Left lobe of liver (tissue), 2 donors: ENCODE measurements around the gene SLC44A5. TPM values are rescaled to one million over a fixed set of nuclear protein-coding genes. Genes with fewer than 3 reads are reported as not detected.
"Not testable (repeated sequence)": the region's sequence is repeated elsewhere in the genome, so short reads cannot be mapped to it uniquely, and the experiment has no call there.

ENCODE experiments used
- ATAC-seq: fragments of 200-7000 bp; cut with Tn5 transposase; one replicate; pipeline ENCODE4 v1.9.1; 2020; ENCODE audit warnings: mild to moderate bottlenecking, moderate library complexity
- DNase-seq: peaks from one replicate; pipeline ENCODE4 v3.0.0-alpha.2; 2020; ENCODE audit warnings: low spot score
- total RNA-seq: library from RNA; stranded (reverse); gene quantifications from one replicate; pipeline ENCODE4 v1.2.1, GENCODE V29; 2021
- donor health status: DM: no; HTN: no; CAD: no; lungs with moderate emphysema.
- donor health status: DM: no; HTN: yes; CAD: no.

SLC44A5 gene
- total RNA-seq, 1 donor from 2014 or later: 0.33 TPM

DNA sequence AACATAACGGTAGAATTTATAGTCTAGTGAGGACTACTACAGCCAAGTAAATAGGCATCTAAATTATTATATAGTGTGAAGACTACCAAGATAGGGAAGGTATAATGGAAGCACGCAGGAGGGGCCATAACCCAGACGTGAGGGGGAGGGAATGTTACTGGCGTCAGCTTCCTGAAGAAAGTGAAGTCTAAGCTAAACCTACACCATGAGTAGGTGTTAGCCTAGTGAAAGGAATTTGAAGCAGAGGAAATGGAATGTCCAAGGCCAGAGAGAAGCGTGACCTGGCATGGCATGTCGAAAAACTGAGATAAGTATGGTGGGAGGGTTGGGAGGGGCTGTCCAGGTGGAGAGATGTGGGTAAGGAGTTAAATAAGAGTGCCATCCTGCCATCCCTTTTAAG is 140.5 kb downstream of the SLC44A5 start:
- ATAC-seq (no peak), DNase-seq (no peak)

GRCh38 chr1:75469586-75470173 is 141.2 kb downstream of the SLC44A5 start:
- ATAC-seq: no peak
- DNase-seq: no peak

- DNase-seq: no peak
- no peak for ATAC-seq
Measured at GRCh38 chr1:75461808-75462325, 149.0 kb downstream of the SLC44A5 start.

DNA sequence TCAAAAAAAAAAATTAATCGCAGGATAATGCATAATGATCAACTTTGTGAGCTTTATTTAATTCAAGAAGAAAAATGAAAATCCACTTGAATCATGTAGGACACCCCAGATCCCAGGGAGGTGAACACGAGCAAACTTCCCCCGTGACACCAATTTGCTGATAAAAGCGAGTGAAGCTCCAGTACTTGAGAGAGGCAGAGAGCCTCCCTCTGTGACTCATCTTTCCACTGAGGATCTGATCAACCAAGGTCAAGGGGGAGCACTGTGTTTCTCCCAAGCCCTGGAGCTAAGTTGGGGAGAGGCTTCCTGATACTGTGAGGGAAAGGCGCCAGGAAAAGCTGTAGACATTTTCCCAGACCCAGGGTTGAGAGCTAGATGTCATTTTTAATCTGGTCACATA is 160.9 kb downstream of the SLC44A5 start:
- DNase-seq (no peak), ATAC-seq (no peak)

DNA sequence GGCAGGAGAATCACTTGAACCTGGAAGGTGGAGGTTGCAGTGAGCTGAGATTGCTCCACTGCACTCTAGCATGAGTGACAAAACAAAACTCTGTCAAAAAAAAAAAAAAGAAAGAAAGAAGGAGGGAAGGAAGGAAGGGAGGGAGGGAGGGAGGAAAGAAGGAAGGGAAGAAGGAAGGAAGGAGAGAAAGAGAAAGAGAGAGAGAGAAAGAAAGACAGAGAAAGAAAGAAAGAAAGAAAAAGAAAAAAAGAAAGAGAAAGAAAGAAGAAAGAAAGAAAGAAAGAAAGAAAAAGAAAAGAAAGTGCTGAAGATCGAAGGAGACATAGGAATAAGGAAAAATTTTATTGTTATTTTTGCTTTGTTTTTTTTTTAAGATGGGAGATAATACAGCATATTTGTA is 166.7 kb downstream of the SLC44A5 start:
- ATAC-seq: no peak
- no peak for DNase-seq

DNA sequence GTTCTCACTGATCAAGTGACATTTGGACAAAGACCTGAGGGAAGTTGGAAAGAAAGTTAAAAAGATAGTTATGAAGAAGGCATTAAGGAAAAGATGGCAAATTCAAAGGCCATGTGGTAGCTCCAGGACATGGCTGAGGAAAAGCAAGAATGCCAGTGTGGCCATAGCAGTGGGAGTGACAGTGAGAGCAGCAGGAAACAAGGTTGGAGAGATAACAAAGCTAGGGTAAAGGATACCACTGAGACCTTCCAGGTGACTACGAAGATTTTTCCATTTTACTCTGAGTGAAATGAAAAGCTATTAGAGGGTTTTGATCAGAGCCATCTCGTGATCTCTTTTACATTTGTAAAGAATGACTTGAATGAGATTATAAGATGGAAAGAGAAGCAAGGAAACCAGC is 170.6 kb downstream of the SLC44A5 start:
- ATAC-seq (no peak), DNase-seq (no peak)

GRCh38 chr1:75438355-75438754 is 172.6 kb downstream of the SLC44A5 start:
- no peak for ATAC-seq
- no peak for DNase-seq

- no peak for ATAC-seq
Measured at GRCh38 chr1:75431843-75432242, 179.1 kb downstream of the SLC44A5 start.

GRCh38 chr1:75430526-75430925 is 180.4 kb downstream of the SLC44A5 start:
- DNase-seq (no peak), ATAC-seq (no peak)

More at GRCh38 chr1:75431843-75432242, 179.1 kb downstream of the SLC44A5 start:
- DNase-seq: no peak

DNA sequence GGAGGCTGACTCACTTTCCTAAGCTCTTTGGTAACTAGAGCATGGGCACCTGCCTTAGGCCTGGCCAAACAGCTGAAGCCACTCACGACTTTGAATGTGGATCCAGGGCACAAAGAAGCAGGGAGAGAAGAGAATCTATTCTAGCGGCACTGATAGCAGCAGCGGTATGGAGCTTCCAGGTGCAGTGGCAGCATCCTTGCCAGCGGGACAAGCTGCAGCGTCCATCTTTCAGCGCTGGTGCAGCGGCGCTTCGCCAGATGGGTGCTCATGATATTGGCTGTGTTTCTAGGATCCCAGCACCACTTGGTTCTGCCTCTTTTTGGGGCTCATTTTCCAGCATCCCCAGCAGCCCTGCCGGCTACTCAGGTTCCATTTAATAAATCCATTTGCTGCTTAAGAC is 184.2 kb downstream of the SLC44A5 start:
- no peak for ATAC-seq

DNA sequence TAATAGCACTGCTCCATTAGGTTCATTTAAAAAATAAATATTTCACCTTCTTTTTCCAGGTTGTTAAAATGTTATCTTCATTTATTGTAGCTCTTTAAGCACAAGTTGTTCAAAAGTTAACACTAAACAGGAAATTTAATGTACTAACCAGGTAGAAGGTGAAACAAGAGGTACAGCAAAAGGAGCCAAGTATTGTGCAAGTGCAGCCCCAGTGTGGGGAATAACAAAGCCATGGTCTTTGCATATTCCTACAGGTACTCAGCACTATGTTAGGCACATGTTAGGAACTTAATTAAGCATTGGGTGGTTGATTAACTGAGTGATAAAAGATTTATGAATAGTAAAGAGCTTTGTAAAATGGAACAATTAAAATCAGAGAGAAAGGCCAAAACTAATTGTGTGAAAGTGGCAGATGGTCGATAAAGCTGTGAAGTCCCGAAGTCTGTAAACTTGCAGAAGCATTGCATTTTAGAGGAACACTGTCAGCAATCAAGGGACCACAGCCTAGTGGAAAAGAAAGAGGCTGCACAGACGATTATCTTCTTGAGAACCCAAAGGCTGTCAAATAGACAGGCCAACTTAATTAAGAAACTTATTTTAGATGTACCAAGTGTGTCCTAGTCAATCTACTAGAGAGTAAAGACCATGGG is 185.8 kb downstream of the SLC44A5 start:
- ATAC-seq (no peak), DNase-seq (no peak)

More for the DNA sequence above, 184.2 kb downstream of the SLC44A5 start:
- DNase-seq: no peak

DNA sequence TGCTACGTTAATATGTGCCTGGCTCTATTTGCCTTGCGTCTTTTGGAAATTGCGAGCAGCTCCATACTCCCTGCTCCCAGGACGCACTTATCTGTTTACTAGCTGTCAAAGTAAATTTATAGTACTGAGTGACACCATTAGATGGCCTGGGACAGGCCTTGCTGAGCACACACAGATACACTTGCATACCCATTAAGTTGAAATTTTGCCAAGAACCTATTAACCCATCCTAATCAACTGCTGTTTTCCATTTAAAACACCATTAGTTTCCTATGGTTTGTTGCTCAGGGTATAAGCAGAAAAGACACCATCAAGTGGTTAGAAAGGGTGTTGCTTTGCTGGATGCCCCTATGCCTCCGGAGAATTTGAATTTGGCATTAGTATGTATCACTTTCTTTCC is 187.3 kb downstream of the SLC44A5 start:
- ATAC-seq (no peak), DNase-seq (no peak)

- DNase-seq: no peak
- ATAC-seq: no peak
Measured at GRCh38 chr1:75423136-75423535, 187.8 kb downstream of the SLC44A5 start.

- ATAC-seq (no peak), DNase-seq (no peak)
Measured at GRCh38 chr1:75421371-75421770, 189.5 kb downstream of the SLC44A5 start.

- no peak for ATAC-seq
- DNase-seq: no peak
Measured at GRCh38 chr1:75415187-75415586, 195.7 kb downstream of the SLC44A5 start.

- no peak for ATAC-seq
- no peak for DNase-seq
Measured at GRCh38 chr1:75412616-75413015, 198.3 kb downstream of the SLC44A5 start.

DNA sequence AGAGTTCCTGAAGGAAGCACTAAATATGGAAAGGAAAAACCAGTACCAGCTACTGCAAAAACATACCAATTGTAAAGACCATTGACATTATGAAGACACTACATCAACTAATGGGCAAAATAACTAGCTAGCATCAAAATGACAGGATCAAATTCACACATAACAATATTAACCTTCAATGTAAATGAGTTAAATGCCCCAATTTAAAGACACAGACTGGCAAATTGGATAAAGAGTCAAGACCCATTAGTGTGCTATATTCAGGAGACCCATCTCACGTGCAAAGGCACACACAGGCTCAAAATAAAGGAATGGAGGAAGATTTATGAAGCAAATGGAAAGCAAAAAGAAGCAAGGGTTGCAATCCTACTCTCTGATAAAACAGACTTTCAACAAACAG is 206.2 kb downstream of the SLC44A5 start:
- not testable (repeated sequence) for DNase-seq, ATAC-seq

GRCh38 chr1:75403147-75403646 is 207.7 kb downstream of the SLC44A5 start:
- ATAC-seq, DNase-seq: not testable (repeated sequence)

DNA sequence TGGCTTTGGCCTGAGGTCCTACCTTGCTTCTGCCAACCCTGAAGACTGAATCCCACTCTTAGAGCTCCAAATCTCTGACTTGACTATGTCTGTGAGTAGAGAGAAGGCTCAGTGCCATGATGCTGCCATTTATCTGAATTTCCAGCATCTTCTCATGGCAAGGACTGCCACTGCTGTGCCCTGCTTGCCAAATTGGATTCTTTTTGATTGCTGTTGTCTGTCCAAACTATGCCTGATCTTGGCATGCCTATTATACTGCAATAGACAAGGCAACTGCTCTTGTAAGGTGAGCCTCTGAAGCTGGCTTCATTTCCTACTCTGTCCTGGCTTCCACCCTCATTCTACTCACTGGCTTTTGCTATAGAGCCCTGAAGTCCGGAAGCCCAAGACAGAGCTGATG is 210.2 kb downstream of the SLC44A5 start:
- DNase-seq: no peak
- ATAC-seq: no peak

DNA sequence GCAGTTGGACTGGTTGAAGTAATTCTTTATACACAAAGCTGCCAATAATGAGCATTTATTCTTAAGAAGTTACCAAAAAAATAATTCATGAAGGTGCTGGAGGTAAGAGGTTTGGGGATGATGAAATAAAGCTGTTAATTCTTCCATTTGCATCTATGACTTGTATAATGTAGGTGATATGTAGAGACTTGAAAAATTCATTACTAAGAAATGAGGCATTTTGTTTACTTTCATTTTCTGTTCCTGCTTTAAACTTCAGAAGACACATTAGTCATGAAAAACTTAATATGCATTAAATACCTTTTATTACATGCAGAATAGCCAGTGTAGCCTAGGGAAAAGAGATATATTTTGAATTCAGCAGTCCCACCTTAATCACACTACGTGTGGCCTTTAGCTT is 214.2 kb downstream of the SLC44A5 start:
- no peak for ATAC-seq
- no peak for DNase-seq

DNA sequence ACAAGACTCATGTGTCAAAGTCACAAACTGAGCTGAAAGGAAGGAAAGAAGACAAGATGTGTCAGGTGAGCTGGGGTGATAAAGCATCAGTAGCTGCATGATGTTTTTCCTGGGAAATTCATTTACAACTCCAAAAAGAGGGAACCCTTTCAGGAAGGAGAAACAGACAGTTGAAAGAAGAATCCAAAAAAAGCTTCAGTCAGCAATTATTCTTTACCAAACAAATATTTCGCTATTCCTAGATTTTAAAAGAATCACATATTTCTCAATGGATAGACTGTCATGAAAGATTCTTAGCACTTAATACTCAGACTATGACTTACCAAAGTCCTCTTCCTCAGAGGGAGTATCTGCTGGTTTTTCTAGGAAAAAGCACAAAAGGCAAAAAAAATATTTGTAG is 214.7 kb downstream of the SLC44A5 start:
- DNase-seq (no peak), ATAC-seq (no peak)

GRCh38 chr1:75394386-75395139 is 216.4 kb downstream of the SLC44A5 start:
- DNase-seq (no peak), ATAC-seq (no peak)
